Panc1 (cell line): ENCODE data around the gene TBATA. TPM values are rescaled to one million over a fixed set of nuclear protein-coding genes. Genes with fewer than 3 reads are reported as not detected.

Experiments
- ATAC-seq: fragments of 200-7000 bp; cut with Tn5 transposase; 2 replicates; pipeline ENCODE4 v1.9.1; 2020; ENCODE audit warnings: mild to moderate bottlenecking, moderate library complexity
- BruUV-seq: library from RNA; stranded (reverse); fragments of 400-500 nt; replicated peaks from 2 replicates; lab custom pipeline; 2021; lab: Mats Ljungman, UMichigan
- CTCF ChIA-PET: fragments of 300-600 bp; sonication (Branson Sonifier 250); formaldehyde crosslinking; loops from one replicate; lab custom pipeline; 2022; ENCODE audit warnings: antibody characterized with exemption; lab: Charles Lee
- POLR2A ChIA-PET: fragments of 300-600 bp; sonication (Branson Sonifier 250); formaldehyde crosslinking; loops from one replicate; lab custom pipeline; 2022; ENCODE audit warnings: antibody characterized with exemption; lab: Charles Lee
- DNase-seq: peaks from one replicate; pipeline ENCODE4 v3.0.0-alpha.2; 2010; ENCODE audit warnings: low read depth, low spot score
- H3K27ac ChIP-seq: 2 replicates; pipeline ENCODE4 v1.5.1; 2011; ENCODE audit warnings: mild to moderate bottlenecking, low read length, inconsistent platforms
- H3K27me3 ChIP-seq: fragments of 200-500 bp; sonication (Bioruptor generic); 2 replicates; pipeline ENCODE4 v1.6.0; 2014; ENCODE audit warnings: low read length, inconsistent platforms; ENCODE audit not compliant: control insufficient read depth, insufficient read depth
- H3K36me3 ChIP-seq: fragments of 200-500 bp; sonication (Bioruptor generic); 2 replicates; pipeline ENCODE4 v1.5.1; 2014; ENCODE audit warnings: inconsistent platforms, mild to moderate bottlenecking, low read length, moderate library complexity; ENCODE audit not compliant: control insufficient read depth, insufficient read depth
- H3K4me1 ChIP-seq: 2 replicates; pipeline ENCODE4 v1.5.1; 2011; ENCODE audit warnings: inconsistent platforms, mild to moderate bottlenecking, low read length, moderate library complexity; ENCODE audit not compliant: control insufficient read depth, insufficient read depth
- H3K4me3 ChIP-seq, 2 experiments: 2 replicates each; pipeline ENCODE4 v1.5.1; 2011 to 2012; ENCODE audit warnings: low read depth in 2 of 2, low read length in 2 of 2, mild to moderate bottlenecking in 2 of 2, inconsistent platforms in 1 of 2, moderate library complexity in 1 of 2
- H3K9me3 ChIP-seq: fragments of 200-500 bp; sonication (Bioruptor generic); 2 replicates; pipeline ENCODE4 v1.5.1; 2014; ENCODE audit warnings: low read depth, mild to moderate bottlenecking, inconsistent platforms, low read length, moderate library complexity; ENCODE audit not compliant: control insufficient read depth, insufficient read depth
- CTCF ChIP-seq: fragments of 450-650 bp; IDR thresholded peaks from 2 replicates; pipeline ENCODE4 v1.5.1; 2017; ENCODE audit warnings: mild to moderate bottlenecking
- POLR2AphosphoS5 ChIP-seq: IDR thresholded peaks from 2 replicates; pipeline ENCODE4 v1.6.1; 2012; ENCODE audit warnings: mild to moderate bottlenecking, low read depth, low read length, moderate library complexity
- SIN3A ChIP-seq: IDR thresholded peaks from 2 replicates; pipeline ENCODE4 v1.6.1; 2012; ENCODE audit warnings: low read depth, mild to moderate bottlenecking, low read length, moderate library complexity, borderline replicate concordance; ENCODE audit not compliant: insufficient read depth
- TCF7L2 ChIP-seq: IDR thresholded peaks from 2 replicates; pipeline ENCODE4 v1.6.1; 2011; ENCODE audit warnings: mild to moderate bottlenecking, low read depth, low read length, inconsistent platforms
- in situ Hi-C: cut with HindIII; loops from 2 replicates; pipeline ENCODE4 v1.10.0; 2016; ENCODE audit warnings: low sequenced_read_pairs, low pct_unique_long_range_greater_than_20kb
- intact Hi-C: fragments of 100-400 bp; cut with micrococcal nuclease; formaldehyde crosslinking; loops from one replicate; pipeline ENCODE4 v1.10.0; 2022; ENCODE audit not compliant: unreplicated experiment
- total RNA-seq: library from RNA; stranded (reverse); gene quantifications from one replicate; pipeline ENCODE4 v1.2.1, GENCODE V29; 2021; ENCODE audit not compliant: unreplicated experiment
- TF ChIP-seq, protein P1 (sequence below), 2 experiments: IDR thresholded peaks; 2 replicates each; pipeline ENCODE4 v1.6.1; 2011 to 2012; ENCODE audit warnings: low read depth in 2 of 2, control low read depth in 1 of 2, low read length in 1 of 2, mild to moderate bottlenecking in 1 of 2, moderate library complexity in 1 of 2; ENCODE audit not compliant: insufficient read depth in 1 of 2

Gene TBATA
- total RNA-seq, 1 experiment from 2014 or later: not detected

DNA sequence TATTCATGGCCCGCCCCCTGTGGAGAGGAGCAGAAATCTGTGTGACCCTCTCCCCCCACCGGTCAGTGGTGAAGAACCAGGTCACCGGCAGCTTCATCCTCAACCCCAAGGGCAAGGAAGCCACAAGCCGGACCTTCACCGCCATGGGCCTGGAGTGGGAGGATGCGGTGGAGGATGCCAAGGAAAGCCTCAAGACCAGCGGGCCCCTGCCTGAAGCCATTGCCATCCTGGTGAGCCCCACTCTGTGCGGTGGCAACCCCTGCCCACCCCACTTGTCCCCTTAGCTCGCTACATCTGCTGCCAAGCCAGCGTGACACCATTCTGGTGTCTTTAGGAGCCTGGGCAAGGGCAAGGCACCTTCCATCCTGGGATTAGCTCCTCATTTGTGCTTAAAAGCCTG, 35.4 kb downstream of the TBATA start:
- Histone ChIP-seq H3K4me1 (no peaks in the 10 kb centered on the region), H3K27ac (no peak overlapping the region), H3K4me3 (no peak overlapping the region), H3K36me3 (no peaks in the 10 kb centered on the region), H3K27me3 (no peaks in the 10 kb centered on the region), H3K9me3 (0 out of 2 replicates have a peak, but pooled peaks cover 4% of the 10 kb centered on the region)
- ChIA-PET CTCF (no interaction called here), POLR2A (no interaction called here)
- intact Hi-C loops (loop anchor here (10.0 kb wide), 1 partner anchor 125 kb away; no protein-coding TSS in a partner anchor), in situ Hi-C loops (no loop called here)
- DNase-seq (no peak), ATAC-seq (no peak)
- BruUV-seq: no TSS peak
- no peak for TF ChIP-seq TCF7L2
- TF ChIP-seq, protein P1, sequence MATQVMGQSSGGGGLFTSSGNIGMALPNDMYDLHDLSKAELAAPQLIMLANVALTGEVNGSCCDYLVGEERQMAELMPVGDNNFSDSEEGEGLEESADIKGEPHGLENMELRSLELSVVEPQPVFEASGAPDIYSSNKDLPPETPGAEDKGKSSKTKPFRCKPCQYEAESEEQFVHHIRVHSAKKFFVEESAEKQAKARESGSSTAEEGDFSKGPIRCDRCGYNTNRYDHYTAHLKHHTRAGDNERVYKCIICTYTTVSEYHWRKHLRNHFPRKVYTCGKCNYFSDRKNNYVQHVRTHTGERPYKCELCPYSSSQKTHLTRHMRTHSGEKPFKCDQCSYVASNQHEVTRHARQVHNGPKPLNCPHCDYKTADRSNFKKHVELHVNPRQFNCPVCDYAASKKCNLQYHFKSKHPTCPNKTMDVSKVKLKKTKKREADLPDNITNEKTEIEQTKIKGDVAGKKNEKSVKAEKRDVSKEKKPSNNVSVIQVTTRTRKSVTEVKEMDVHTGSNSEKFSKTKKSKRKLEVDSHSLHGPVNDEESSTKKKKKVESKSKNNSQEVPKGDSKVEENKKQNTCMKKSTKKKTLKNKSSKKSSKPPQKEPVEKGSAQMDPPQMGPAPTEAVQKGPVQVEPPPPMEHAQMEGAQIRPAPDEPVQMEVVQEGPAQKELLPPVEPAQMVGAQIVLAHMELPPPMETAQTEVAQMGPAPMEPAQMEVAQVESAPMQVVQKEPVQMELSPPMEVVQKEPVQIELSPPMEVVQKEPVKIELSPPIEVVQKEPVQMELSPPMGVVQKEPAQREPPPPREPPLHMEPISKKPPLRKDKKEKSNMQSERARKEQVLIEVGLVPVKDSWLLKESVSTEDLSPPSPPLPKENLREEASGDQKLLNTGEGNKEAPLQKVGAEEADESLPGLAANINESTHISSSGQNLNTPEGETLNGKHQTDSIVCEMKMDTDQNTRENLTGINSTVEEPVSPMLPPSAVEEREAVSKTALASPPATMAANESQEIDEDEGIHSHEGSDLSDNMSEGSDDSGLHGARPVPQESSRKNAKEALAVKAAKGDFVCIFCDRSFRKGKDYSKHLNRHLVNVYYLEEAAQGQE (IDR thresholded peaks at IDR 0.05; ENCODE audit: insufficient read depth in 1 of 2, low read depth in 2 of 2, low read length in 1 of 2): no peak
- TF ChIP-seq POLR2AphosphoS5: no peak
- TF ChIP-seq CTCF: no peak
- TF ChIP-seq SIN3A: no peak

DNA sequence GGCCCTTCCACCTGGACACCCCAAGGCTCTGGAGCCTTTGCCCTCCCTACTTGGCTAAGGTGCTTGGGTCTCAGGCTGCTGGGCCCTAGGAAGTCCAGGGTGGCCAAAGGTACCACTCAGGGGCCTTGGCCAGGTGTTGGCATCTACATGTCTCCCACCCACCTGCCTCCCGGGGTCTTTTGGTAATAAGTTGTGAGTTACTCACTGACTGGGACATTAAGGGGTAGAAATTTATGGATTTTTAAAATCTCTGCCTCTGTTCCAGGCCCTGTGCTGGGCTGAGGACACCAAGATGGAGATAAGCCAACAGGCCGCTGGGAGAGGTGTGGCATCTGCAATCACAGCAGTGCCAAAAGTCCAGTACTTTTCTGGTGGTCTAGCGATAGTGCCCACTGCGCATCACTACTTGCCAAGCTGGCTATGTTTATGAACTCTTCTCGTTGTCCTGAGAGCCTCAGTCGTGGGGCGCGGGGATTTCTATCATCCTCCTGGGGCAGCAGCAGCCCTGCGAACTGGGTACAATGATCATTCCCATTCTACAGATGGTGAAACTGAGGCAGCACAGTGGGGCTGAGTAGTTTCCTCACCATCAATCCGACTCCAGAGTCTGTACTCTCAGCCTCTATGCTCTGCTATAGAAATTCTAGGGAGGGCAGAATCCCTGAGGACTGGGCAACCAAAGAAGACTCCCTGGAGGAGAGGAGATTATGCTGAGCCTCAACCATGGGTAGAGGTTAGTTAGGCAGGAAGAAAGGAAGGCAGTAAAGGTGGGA, 36.2 kb downstream of the TBATA start:
- Histone ChIP-seq H3K4me3 (no peak overlapping the region), H3K4me1 (no peaks in the 10 kb centered on the region), H3K9me3 (0 out of 2 replicates have a peak, but pooled peaks cover 4% of the 10 kb centered on the region), H3K27ac (no peak overlapping the region), H3K36me3 (no peaks in the 10 kb centered on the region), H3K27me3 (no peaks in the 10 kb centered on the region)
- intact Hi-C loops (no loop called here), in situ Hi-C loops (no loop called here)
- ChIA-PET CTCF (no interaction called here), POLR2A (no interaction called here)
- ATAC-seq (no peak), DNase-seq (no peak)
- no peak for TF ChIP-seq SIN3A
- no TSS peak for BruUV-seq

- POLR2A ChIA-PET: no interaction called here
- in situ Hi-C loops: no loop called here
- CTCF ChIA-PET: no interaction called here
Observed at GRCh38 chr10:70748305-70748704, 36.9 kb downstream of the TBATA start.

More at GRCh38 chr10:70748305-70748704, 36.9 kb downstream of the TBATA start:
- no peak overlapping the region for H3K27ac ChIP-seq
- H3K9me3 ChIP-seq: 0 out of 2 replicates have a peak, but pooled peaks cover 4% of the 10 kb centered on the region
- no TSS peak for BruUV-seq
- no peaks in the 10 kb centered on the region for H3K4me1 ChIP-seq
- intact Hi-C loops: no loop called here
- ATAC-seq: no peak
- H3K36me3 ChIP-seq: no peaks in the 10 kb centered on the region
- no peak overlapping the region for H3K4me3 ChIP-seq
- TF ChIP-seq, protein P1 (IDR thresholded peaks at IDR 0.05; ENCODE audit: insufficient read depth in 1 of 2, low read depth in 2 of 2, low read length in 1 of 2): no peak
- TF ChIP-seq SIN3A (no peak), POLR2AphosphoS5 (no peak)
- no peaks in the 10 kb centered on the region for H3K27me3 ChIP-seq
- no peak for DNase-seq
